ENCODE measurements around the gene MRPL54.

Gene MRPL54

DNA sequence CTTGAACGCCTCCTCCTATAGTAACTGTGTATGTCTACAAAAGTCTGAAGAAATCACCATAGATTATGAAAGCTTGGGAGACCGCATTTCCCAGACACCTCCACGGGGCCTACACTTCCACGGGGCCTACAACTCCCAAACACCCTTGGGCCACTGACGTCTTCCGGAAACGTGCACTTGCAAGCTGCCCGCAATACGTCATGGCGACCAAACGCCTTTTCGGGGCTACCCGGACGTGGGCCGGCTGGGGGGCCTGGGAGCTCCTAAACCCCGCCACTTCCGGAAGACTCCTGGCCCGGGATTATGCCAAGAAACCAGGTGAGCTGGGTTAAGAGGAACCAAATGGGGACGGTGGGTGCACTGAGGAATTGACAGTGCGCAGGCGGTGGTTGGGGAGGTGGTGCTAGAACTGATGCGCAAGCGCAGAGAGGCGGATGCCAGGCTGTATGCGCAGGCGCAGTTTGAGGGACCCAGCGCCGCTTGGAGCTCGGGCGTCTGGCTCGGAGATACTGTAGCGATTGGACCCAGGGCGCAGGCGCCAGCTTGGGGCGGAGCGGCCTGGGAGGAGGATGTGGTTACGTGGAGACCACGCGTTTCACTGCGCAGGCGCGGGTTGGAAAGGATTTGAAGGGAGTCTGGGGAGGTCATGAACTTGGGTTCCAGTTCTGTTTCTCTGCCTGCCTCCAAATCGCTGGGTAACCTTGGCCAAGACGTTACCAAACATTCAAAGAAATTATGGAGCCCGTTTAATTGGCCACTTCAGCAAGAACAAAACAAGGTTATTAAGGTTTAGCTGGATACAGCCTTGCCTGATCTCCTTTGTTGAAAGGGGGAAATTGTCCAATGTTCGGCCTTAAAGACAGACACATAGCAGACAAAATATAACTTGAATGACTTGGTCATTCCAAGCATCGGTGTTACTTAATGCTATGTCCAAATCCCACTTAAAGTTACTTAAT, at the start of gene MRPL54:
MRPL54 (plus strand) TSS at position 182 of the 959 bp plus-strand sequence; CDS start at position 201, 19 bp downstream.
- peak; percentile 98 for DNase-seq

DNA sequence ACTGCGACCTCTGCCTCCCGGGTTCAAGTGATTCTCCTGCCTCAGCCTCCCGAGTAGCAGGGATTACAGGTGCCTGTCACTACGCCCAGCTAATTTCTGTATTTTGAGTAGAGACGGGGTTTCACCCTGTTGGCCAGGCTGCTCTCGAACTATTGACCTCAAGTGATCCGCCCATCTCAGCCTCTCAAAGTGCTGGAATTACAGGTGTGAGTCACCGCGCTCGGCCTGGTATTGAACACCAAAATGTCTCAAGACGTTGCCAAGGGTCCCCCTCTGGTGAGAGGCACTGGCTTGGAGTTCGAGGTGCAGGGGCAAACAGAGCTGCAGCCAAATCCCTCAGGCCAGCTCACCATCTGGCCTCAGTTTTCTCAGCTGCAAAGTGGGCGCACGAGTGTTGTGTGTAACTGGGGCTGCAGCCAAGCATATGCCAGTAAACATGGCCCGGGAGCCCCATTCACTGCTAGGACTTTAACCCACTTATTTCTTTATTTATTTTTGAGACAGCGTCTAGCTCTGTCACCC, 46.3 kb upstream of the MRPL54 start:
- DNase-seq = no peak

DNA sequence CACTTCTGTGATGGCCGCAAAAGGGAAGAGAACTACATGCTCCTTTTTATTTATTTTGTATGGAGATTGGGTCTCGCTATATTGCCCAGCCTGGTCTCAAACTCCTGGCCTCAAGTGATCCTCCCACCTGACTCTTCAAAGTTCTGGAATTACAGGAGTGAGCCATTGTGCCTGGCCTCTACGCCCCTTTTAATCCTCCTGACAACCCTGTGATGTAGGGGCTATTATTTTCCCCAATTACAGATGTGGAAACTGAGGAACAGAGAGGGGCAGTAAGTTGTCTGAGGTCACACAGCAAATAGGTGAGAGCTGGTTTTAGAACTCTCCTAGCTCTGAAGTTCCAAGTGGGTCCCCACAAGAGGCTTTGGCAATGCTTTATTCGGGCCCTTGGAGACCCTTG, 42.6 kb upstream of the MRPL54 start:
- DNase-seq = no peak

GRCh38 chr19:3720349-3720917, 42.0 kb upstream of the MRPL54 start:
- no peak for DNase-seq

- DNase-seq = no peak
Observed at GRCh38 chr19:3721131-3721886, 41.2 kb upstream of the MRPL54 start.

DNA sequence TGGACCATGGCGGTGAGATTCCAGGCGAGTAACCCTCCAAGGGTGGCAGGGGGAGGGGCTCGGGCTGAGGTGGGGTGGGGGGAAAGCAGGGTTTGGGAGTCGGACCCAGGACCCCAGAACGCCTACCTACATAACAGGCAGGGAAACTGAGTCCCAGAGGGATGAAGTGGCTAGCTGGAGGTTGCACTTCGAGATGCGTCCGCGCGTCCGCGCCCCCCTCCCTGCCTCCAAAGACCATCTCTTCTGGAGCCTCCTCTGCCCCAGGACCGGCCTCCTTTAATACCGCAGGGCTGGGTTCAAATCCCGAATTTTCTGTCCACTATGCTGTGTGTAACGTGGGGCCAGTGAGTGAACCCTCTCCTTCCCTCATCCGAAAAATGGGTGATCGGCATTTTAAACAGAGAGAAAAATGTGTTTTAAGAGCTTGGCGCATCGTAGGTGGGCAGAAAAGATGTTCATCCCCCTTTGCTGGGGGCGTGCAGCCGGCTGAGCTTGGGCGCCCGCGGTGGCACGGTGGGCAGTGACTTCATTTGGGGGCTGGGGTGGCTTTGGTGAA, 40.5 kb upstream of the MRPL54 start:
- no peak for DNase-seq

DNA sequence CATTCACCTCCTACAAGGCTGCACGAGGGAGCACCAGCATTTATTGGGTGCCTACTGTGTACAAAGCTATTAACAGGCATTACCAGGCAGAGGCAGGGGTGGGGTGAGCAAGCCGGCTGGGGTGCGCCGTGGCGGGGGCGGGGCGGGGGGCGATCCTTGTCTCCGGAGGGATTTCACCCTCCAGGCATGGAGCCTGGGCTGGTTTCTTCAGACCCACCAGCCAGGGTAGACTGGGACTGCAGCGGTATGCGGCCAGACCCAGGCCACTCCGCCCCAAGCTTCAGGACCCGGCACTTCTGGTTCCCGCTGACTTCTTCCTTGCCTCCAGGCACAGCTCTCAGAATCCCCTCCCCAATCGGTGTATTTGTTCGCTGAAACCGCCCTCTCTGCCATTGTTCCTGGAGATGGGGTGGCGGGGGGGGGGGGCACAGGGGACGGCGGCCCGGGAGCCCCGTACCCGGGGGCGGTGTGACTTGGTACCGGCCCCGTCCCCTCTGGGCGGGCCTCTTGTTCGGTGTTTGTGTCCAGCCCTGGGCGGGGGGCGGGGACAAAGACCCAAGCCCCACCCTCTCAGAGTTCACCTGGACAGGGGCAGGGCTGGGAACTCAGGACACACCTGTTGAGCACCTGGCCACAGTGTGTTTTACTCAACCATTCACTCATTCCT, 39.9 kb upstream of the MRPL54 start:
- DNase-seq = no peak

- no peak for DNase-seq
Observed at GRCh38 chr19:3723110-3723488, 39.4 kb upstream of the MRPL54 start.

- DNase-seq = no peak
Observed at GRCh38 chr19:3723883-3724282, 38.6 kb upstream of the MRPL54 start.

- no peak for DNase-seq
Observed at GRCh38 chr19:3725121-3725520, 37.4 kb upstream of the MRPL54 start.

DNA sequence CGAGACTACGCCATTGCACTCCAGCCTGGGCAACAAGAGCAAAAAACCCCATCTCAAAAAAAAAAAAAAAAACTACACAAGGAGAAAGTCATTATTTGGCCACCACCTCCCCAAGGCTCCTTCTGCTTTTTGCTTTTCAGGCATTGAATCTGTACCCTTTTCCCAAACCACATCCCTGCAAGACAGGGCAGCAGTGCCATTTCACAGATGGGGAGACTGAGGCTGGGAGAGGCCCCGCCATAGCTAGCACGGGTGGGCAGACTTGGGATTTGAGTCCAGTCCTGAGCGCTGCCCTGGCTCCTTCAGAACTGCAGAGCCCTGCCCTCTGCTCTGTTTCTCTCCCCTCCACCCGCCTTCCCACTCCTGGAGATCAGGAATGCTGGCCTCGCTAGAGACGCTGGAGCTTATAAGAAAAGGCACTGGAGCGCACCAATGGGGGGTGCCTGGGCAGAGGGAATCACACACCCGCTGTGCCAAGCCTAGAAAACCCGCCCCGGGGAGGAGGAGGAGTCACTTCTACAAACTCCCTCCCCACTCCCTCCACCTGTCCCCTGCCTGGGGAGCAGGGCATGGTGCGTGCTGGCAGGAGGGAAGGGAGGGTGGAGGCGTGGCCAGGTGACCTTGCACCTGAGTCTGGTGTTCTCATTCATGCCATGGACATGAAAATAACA, 36.7 kb upstream of the MRPL54 start:
- no peak for DNase-seq

DNA sequence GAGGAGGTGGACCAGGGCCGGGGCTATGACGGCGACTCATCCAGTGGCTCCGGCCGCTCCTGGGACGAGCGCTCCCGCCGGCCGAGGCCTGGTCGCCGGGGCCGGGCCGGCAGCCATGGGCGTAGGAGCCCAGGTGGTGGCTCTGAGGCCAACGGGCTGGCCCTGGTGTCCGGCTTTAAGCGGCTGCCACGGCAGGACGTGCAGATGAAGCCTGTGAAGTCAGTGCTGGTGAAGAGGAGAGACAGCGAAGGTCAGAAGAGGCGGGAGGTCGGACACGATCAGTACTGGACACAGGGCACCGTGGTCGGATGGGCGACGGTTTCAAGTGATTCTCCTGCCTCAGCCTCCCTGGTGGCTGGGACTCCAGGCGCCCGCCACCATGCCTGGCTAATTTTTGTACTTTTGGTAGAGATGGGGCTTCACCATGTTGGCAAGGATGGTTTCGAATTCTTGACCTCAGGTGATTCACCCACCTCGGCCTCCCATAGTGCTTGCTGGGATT, 32.0 kb upstream of the MRPL54 start:
- DNase-seq = no peak

- DNase-seq = no peak
Observed at GRCh38 chr19:3732108-3732507, 30.4 kb upstream of the MRPL54 start.

- no peak for DNase-seq
Observed at GRCh38 chr19:3733549-3734309, 28.8 kb upstream of the MRPL54 start.

GRCh38 chr19:3734310-3734600, 28.2 kb upstream of the MRPL54 start:
- DNase-seq = no peak

- no peak for DNase-seq
Observed at GRCh38 chr19:3736106-3736724, 26.3 kb upstream of the MRPL54 start.

- DNase-seq = no peak
Observed at GRCh38 chr19:3737487-3738205, 24.8 kb upstream of the MRPL54 start.

DNA sequence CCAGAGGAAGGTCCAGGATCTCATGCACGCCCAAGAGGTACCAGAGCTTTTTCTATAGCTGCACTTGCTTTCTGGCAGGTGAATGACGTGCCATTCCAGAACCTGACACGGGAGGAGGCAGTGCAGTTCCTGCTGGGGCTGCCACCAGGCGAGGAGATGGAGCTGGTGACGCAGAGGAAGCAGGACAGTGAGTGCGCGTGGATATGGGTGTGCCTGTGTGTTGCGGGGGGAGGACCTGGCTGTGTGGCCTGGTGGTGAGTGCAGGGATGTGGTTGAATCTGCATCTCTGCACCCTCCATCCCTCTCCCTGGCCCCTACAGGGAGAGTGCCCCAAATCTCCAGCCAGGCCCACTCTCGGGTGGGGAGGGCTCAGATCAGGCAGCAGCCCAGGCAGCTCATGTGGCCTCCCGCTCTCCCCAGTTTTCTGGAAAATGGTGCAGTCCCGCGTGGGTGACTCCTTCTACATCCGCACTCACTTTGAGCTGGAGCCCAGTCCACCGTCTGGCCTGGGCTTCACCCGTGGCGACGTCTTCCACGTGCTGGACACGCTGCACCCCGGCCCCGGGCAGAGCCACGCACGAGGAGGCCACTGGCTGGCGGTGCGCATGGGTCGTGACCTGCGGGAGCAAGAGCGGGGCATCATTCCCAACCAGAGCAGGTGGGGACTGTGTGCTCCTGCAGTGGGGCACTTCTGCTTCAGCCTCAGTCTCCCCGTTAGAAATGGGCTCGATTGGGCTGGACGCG, 23.8 kb upstream of the MRPL54 start:
- DNase-seq = no peak

DNA sequence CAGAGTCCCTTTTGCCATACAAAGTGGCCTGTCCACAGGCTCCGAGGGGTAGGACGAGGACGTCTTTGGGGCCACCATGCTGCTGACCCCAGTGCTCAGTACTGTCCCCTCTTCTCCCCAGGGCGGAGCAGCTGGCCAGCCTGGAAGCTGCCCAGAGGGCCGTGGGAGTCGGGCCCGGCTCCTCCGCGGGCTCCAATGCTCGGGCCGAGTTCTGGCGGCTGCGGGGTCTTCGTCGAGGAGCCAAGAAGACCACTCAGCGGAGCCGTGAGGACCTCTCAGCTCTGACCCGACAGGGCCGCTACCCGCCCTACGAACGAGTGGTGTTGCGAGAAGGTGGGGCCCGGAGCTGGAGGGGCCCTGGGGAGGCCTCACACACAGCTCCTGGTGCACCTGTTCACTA, 22.1 kb upstream of the MRPL54 start:
- DNase-seq = no peak

Data from GOT3 (cell line).